Left ventricle myocardium inferior (tissue), 1 donor: ENCODE results near the gene DNAH5. TPM values are rescaled to one million over a fixed set of nuclear protein-coding genes. Genes with fewer than 3 reads are reported as not detected.

ENCODE experiments used
- DNase-seq: peaks from one replicate; pipeline ENCODE4 v3.0.0-alpha.2; 2020
- H3K27ac ChIP-seq: fragments of 200-600 bp; replicated peaks from 2 replicates; pipeline ENCODE4 v1.8.0; 2021
- H3K27me3 ChIP-seq: fragments of 200-600 bp; 2 replicates; pipeline ENCODE4 v1.8.0; 2021; ENCODE audit warnings: low read depth
- H3K36me3 ChIP-seq: fragments of 200-600 bp; 2 replicates; pipeline ENCODE4 v1.8.0; 2021
- H3K4me1 ChIP-seq: fragments of 200-600 bp; 2 replicates; pipeline ENCODE4 v1.8.0; 2021
- H3K4me3 ChIP-seq: fragments of 200-600 bp; 2 replicates; pipeline ENCODE4 v1.8.0; 2021; ENCODE audit warnings: mild to moderate bottlenecking, moderate library complexity
- H3K9me3 ChIP-seq: fragments of 200-600 bp; replicated peaks from 2 replicates; pipeline ENCODE4 v1.8.0; 2021
- CTCF ChIP-seq: fragments of 200-600 bp; IDR thresholded peaks from 2 replicates; pipeline ENCODE4 v1.8.0; 2021; ENCODE audit warnings: antibody characterized with exemption, mild to moderate bottlenecking, borderline replicate concordance
- intact Hi-C: fragments of 100-400 bp; cut with micrococcal nuclease; formaldehyde crosslinking; loops from one replicate; pipeline ENCODE4 v1.11.0; 2022
- total RNA-seq: library from RNA; stranded (reverse); fragmentation: NEBNext Ultra II Directional; extraction: Animal tissue kit (Norgen Biotek cat#: 25700); gene quantifications from one replicate; pipeline ENCODE4 v1.2.1, GENCODE V29; 2021
- donor health status: DM: no; HTN: yes; CAD: no; lungs with severe emphysema.

Gene DNAH5
- total RNA-seq, 1 donor from 2014 or later, result 0.14 TPM

GRCh38 chr5:13898569-13898968 lies 45.9 kb downstream of the DNAH5 start:
- H3K27me3 ChIP-seq, result no peaks in the 10 kb centered on the region
- intact Hi-C loops, result no loop called here
- DNase-seq, result no peak
- no peak overlapping the region for H3K4me3 ChIP-seq
- no peaks in the 10 kb centered on the region for H3K36me3 ChIP-seq
- no peak overlapping the region for H3K27ac ChIP-seq
- peaks cover under 1% of the 10 kb centered on the region for H3K9me3 ChIP-seq
- H3K4me1 ChIP-seq, result no peaks in the 10 kb centered on the region
- no peak for TF ChIP-seq CTCF

GRCh38 chr5:13878357-13878756 lies 66.1 kb downstream of the DNAH5 start:
- Histone ChIP-seq H3K36me3 (no peaks in the 10 kb centered on the region), H3K27me3 (no peaks in the 10 kb centered on the region), H3K9me3 (peaks cover 49% of the 10 kb centered on the region), H3K4me1 (no peaks in the 10 kb centered on the region), H3K27ac (no peak overlapping the region), H3K4me3 (no peak overlapping the region)
- no peak for TF ChIP-seq CTCF
- intact Hi-C loops, result no loop called here
- DNase-seq, result no peak

GRCh38 chr5:13866792-13867191 lies 77.7 kb downstream of the DNAH5 start:
- intact Hi-C loops, result no loop called here
- Histone ChIP-seq H3K9me3 (peaks cover 4% of the 10 kb centered on the region), H3K4me3 (no peak overlapping the region), H3K36me3 (no peaks in the 10 kb centered on the region), H3K4me1 (no peaks in the 10 kb centered on the region), H3K27me3 (no peaks in the 10 kb centered on the region), H3K27ac (no peak overlapping the region)
- DNase-seq, result peak; percentile 16
- TF ChIP-seq CTCF, result no peak

- Histone ChIP-seq H3K9me3 (peaks cover 4% of the 10 kb centered on the region), H3K36me3 (no peaks in the 10 kb centered on the region), H3K4me3 (no peak overlapping the region), H3K4me1 (no peaks in the 10 kb centered on the region), H3K27ac (no peak overlapping the region), H3K27me3 (no peaks in the 10 kb centered on the region)
- intact Hi-C loops, result no loop called here
- no peak for TF ChIP-seq CTCF
- DNase-seq, result no peak
Observed at GRCh38 chr5:13865312-13865711, 79.2 kb downstream of the DNAH5 start.

GRCh38 chr5:13860146-13860545 lies 84.3 kb downstream of the DNAH5 start:
- Histone ChIP-seq H3K27ac (no peak overlapping the region), H3K36me3 (no peaks in the 10 kb centered on the region), H3K4me3 (no peak overlapping the region), H3K4me1 (no peaks in the 10 kb centered on the region), H3K9me3 (peaks cover 33% of the 10 kb centered on the region), H3K27me3 (no peaks in the 10 kb centered on the region)
- intact Hi-C loops, result no loop called here
- no peak for TF ChIP-seq CTCF
- DNase-seq, result no peak
